Activated CD4-positive, alpha-beta memory T cell treated with anti-CD3 and anti-CD28 coated beads for 36 hours (primary cell): Measurements from ENCODE around the gene ERCC6L2. TPM values are rescaled to one million over a fixed set of nuclear protein-coding genes. Genes with fewer than 3 reads are reported as not detected.

ENCODE experiments used
- CTCF ChIA-PET: fragments of 350-600 bp; sonication (Branson Sonifier 250); formaldehyde crosslinking; loops from one replicate; lab custom pipeline; 2021; ENCODE audit warnings: antibody characterized with exemption, inconsistent platforms; lab: Charles Lee
- POLR2A ChIA-PET: fragments of 350-600 bp; sonication (Branson Sonifier 250); formaldehyde crosslinking; loops from one replicate; lab custom pipeline; 2021; ENCODE audit warnings: antibody characterized with exemption; lab: Charles Lee
- DNase-seq: peaks from one replicate; pipeline ENCODE4 v3.0.0-alpha.2; 2020
- H3K27ac Mint-ChIP-seq: one replicate; pipeline ENCODE4 v1.8.0; 2021; ENCODE audit warnings: mixed read lengths
- H3K27me3 Mint-ChIP-seq: one replicate; pipeline ENCODE4 v1.8.0; 2021; ENCODE audit warnings: mixed read lengths
- H3K36me3 Mint-ChIP-seq: one replicate; pipeline ENCODE4 v1.8.0; 2021; ENCODE audit warnings: mixed read lengths
- H3K4me1 Mint-ChIP-seq: one replicate; pipeline ENCODE4 v1.8.0; 2021; ENCODE audit warnings: low read depth, mixed read lengths
- H3K4me3 Mint-ChIP-seq: one replicate; pipeline ENCODE4 v1.8.0; 2021; ENCODE audit warnings: mild to moderate bottlenecking, mixed read lengths
- H3K9me3 Mint-ChIP-seq: one replicate; pipeline ENCODE4 v1.8.0; 2021; ENCODE audit warnings: mixed read lengths
- intact Hi-C: fragments of 100-400 bp; cut with micrococcal nuclease; formaldehyde crosslinking; loops from one replicate; pipeline ENCODE4 v1.15.1; 2023
- total RNA-seq, 2 experiments: library from RNA; stranded (reverse); gene quantifications; one replicate each; pipeline ENCODE4 v1.2.3, GENCODE V29; 2021

ERCC6L2 gene
- total RNA-seq, 2 experiments from 2014 or later = 23.1 to 25.1 TPM

- H3K36me3 Mint-ChIP-seq = peaks cover 8% of the 10 kb centered on the region
- intact Hi-C loops = loop anchor here (1.0 to 10.0 kb wide), 4 partner anchors 135 to 459 kb away; no protein-coding TSS in a partner anchor
- ChIA-PET CTCF (interaction anchor here (0.9 kb wide), 1 partner anchor 289 kb away, joined by 3 read pairs; no protein-coding TSS in a partner anchor), POLR2A (no interaction called here)
- H3K9me3 Mint-ChIP-seq = no peaks in the 10 kb centered on the region
- peak overlapping the region; percentile 98 for H3K27ac Mint-ChIP-seq
- peaks cover 67% of the 10 kb centered on the region for H3K4me1 Mint-ChIP-seq
- peak; percentile 69 for DNase-seq
- H3K4me3 Mint-ChIP-seq = peak overlapping the region; percentile 3
- H3K27me3 Mint-ChIP-seq = no peaks in the 10 kb centered on the region
Measured at GRCh38 chr9:96015876-96016686, 140.6 kb downstream of the ERCC6L2 start.
